Measurements from ENCODE around the gene CGNL1. TPM values are rescaled to one million over a fixed set of nuclear protein-coding genes. Genes with fewer than 3 reads are reported as not detected.

Gene CGNL1, protein sequence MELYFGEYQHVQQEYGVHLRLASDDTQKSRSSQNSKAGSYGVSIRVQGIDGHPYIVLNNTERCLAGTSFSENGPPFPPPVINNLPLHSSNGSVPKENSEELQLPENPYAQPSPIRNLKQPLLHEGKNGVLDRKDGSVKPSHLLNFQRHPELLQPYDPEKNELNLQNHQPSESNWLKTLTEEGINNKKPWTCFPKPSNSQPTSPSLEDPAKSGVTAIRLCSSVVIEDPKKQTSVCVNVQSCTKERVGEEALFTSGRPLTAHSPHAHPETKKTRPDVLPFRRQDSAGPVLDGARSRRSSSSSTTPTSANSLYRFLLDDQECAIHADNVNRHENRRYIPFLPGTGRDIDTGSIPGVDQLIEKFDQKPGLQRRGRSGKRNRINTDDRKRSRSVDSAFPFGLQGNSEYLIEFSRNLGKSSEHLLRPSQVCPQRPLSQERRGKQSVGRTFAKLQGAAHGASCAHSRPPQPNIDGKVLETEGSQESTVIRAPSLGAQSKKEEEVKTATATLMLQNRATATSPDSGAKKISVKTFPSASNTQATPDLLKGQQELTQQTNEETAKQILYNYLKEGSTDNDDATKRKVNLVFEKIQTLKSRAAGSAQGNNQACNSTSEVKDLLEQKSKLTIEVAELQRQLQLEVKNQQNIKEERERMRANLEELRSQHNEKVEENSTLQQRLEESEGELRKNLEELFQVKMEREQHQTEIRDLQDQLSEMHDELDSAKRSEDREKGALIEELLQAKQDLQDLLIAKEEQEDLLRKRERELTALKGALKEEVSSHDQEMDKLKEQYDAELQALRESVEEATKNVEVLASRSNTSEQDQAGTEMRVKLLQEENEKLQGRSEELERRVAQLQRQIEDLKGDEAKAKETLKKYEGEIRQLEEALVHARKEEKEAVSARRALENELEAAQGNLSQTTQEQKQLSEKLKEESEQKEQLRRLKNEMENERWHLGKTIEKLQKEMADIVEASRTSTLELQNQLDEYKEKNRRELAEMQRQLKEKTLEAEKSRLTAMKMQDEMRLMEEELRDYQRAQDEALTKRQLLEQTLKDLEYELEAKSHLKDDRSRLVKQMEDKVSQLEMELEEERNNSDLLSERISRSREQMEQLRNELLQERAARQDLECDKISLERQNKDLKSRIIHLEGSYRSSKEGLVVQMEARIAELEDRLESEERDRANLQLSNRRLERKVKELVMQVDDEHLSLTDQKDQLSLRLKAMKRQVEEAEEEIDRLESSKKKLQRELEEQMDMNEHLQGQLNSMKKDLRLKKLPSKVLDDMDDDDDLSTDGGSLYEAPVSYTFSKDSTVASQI
- 11.3 TPM for total RNA-seq

DNA sequence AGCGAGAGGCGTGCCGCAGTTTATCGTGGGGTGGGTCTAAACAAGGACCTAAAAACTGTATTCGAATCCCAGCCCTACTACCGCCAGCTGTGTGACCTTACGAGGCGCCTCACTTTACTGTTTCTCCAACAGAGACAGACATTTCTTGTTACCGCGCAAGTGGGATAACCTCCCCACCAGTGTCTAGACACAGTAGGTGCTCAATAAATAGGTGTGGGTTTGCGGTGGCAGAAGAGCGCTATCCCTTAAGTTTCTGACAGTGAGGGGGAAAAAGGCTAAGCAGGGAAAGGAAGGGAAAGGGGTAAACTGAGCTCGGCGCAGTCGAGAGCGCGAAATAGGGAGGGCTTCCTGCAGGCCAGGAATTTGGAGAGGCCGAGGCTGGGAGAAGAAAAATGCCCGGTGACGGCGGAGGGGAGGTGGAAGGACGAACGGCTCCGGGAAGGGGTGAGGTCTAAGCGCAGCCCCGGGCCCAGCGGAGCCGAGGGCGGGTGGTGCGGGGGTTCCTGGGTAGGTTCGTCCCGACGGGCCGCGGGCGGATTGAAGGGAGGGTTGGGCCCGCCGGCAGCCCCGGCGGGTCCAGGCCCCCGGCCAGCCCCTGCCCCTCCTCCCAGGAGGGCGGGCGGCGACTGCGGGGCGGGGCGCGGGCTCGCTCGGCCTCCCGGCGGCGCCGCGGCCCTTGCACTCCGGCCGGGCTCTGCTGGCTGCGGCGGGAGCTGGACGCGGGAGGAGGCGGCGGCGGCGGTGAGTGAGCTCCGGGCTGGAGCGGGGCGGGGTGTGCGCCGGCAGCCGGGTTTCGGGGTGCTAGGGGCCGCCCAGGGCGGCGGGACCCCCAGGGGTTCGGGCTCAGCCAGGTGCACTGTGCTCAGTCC is at the start of gene CGNL1:
CGNL1 (plus strand) TSS at position 679 of the 869 bp plus-strand sequence. CDS start 61,495 bp downstream, outside the sequence.

DNA sequence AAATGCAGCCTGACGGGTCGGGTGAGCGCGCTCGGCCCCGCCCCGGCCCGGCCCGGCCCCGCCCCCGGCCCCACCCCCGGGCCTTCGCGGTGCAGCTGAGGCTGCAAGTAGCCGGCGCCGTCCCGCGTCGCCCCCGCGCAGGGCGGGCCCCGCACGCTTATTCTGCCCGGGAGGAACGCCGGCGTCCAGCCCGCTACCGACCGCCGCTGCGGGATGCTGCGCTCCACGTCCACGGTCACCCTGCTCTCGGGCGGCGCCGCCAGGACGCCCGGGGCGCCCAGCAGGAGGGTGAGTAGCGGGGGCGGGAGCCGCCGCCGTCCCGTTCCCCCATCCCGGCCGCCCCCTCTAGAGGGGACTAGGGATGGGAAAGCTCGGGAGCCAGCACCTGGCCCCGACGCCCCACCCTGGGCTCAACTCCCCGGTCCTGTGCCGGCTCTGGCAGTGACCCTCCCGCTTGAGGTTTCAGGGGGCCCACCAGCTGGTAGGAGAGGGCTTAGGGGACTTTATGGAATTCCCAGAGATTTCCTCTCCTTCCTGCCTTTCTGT is 215.6 kb downstream of the CGNL1 start, which contains the start of gene MYZAP:
MYZAP (plus strand) TSS at position 83 of the 546 bp plus-strand sequence; CDS start at position 214, 131 bp downstream.

Small RNAs within 50 kb of the gene (small RNA-seq; reads per million reads assigned to genes)
- not detected for gene RNU6-844P

Other genes with a start within 250 kb of the CGNL1 start
- gene MYZAP, start 215.4 kb downstream of the CGNL1 start, total RNA-seq, result 3.2 TPM